Measurements from ENCODE around the gene NR2F2.

Gene NR2F2

GRCh38 chr15:96330450-96331143, at the start of gene NR2F2:
NR2F2 (plus strand) TSS chr15:96330700; CDS start chr15:96332106, 1,406 bp downstream.
- peak; percentile 15 for DNase-seq (ENCODE audit: low spot score)

- no peak for DNase-seq (ENCODE audit: low spot score)
Observed at GRCh38 chr15:96285305-96285704, 45.2 kb upstream of the NR2F2 start.

GRCh38 chr15:96285729-96286254, 44.7 kb upstream of the NR2F2 start:
- DNase-seq (ENCODE audit: low spot score), result no peak

GRCh38 chr15:96290679-96291078, 39.8 kb upstream of the NR2F2 start:
- no peak for DNase-seq (ENCODE audit: low spot score)

GRCh38 chr15:96292635-96293034, 37.9 kb upstream of the NR2F2 start:
- DNase-seq (ENCODE audit: low spot score), result no peak

GRCh38 chr15:96293441-96293840, 37.1 kb upstream of the NR2F2 start:
- no peak for DNase-seq (ENCODE audit: low spot score)

- no peak for DNase-seq (ENCODE audit: low spot score)
Observed at GRCh38 chr15:96294766-96295165, 35.7 kb upstream of the NR2F2 start.

GRCh38 chr15:96296264-96296663, 34.2 kb upstream of the NR2F2 start:
- DNase-seq (ENCODE audit: low spot score), result no peak

- DNase-seq (ENCODE audit: low spot score), result no peak
Observed at GRCh38 chr15:96297783-96298182, 32.7 kb upstream of the NR2F2 start.

GRCh38 chr15:96298217-96298616, 32.3 kb upstream of the NR2F2 start:
- no peak for DNase-seq (ENCODE audit: low spot score)

GRCh38 chr15:96300836-96301235, 29.7 kb upstream of the NR2F2 start:
- DNase-seq (ENCODE audit: low spot score), result no peak

GRCh38 chr15:96303503-96304056, 26.9 kb upstream of the NR2F2 start:
- no peak for DNase-seq (ENCODE audit: low spot score)

GRCh38 chr15:96304839-96305238, 25.7 kb upstream of the NR2F2 start:
- DNase-seq (ENCODE audit: low spot score), result no peak

- DNase-seq (ENCODE audit: low spot score), result no peak
Observed at GRCh38 chr15:96306321-96306720, 24.2 kb upstream of the NR2F2 start.

- no peak for DNase-seq (ENCODE audit: low spot score)
Observed at GRCh38 chr15:96307856-96308394, 22.6 kb upstream of the NR2F2 start.

GRCh38 chr15:96309143-96309660, 21.3 kb upstream of the NR2F2 start:
- DNase-seq (ENCODE audit: low spot score), result no peak

GRCh38 chr15:96311256-96311955, 19.1 kb upstream of the NR2F2 start:
- DNase-seq (ENCODE audit: low spot score), result no peak

GRCh38 chr15:96311956-96312294, 18.6 kb upstream of the NR2F2 start:
- no peak for DNase-seq (ENCODE audit: low spot score)

- DNase-seq (ENCODE audit: low spot score), result no peak
Observed at GRCh38 chr15:96312641-96313335, 17.7 kb upstream of the NR2F2 start.

- no peak for DNase-seq (ENCODE audit: low spot score)
Observed at GRCh38 chr15:96314518-96314917, 16.0 kb upstream of the NR2F2 start.

GRCh38 chr15:96314963-96315362, 15.5 kb upstream of the NR2F2 start:
- DNase-seq (ENCODE audit: low spot score), result no peak

GRCh38 chr15:96316953-96317629, 13.4 kb upstream of the NR2F2 start:
- no peak for DNase-seq (ENCODE audit: low spot score)

Data from hematopoietic multipotent progenitor cell treated with erythropoietin and hydrocortisone succinate and interleukin-3 and kit ligand, for 17 days (in vitro differentiated cells).